Kidney epithelial cell (primary cell): Measurements from ENCODE around the gene MEP1A. TPM values are rescaled to one million over a fixed set of nuclear protein-coding genes. Genes with fewer than 3 reads are reported as not detected.

Experiments used
- DNase-seq: peaks from one replicate; pipeline ENCODE4 v3.0.0-alpha.2; 2010; ENCODE audit warnings: low read depth
- H3K27me3 ChIP-seq: 2 replicates; pipeline ENCODE4 v1.6.0; 2011; ENCODE audit warnings: low read length; ENCODE audit not compliant: control insufficient read depth, insufficient read depth
- H3K36me3 ChIP-seq: 2 replicates; pipeline ENCODE4 v1.5.1; 2011; ENCODE audit warnings: low read length; ENCODE audit not compliant: control insufficient read depth, insufficient read depth
- H3K4me3 ChIP-seq: 2 replicates; pipeline ENCODE4 v1.5.1; 2011; ENCODE audit warnings: low read depth, mild to moderate bottlenecking, control low read depth, low read length
- CTCF ChIP-seq: IDR thresholded peaks from 2 replicates; pipeline ENCODE4 v1.5.1; 2011; ENCODE audit warnings: mild to moderate bottlenecking, moderate library complexity, low read length, control low read depth, inconsistent platforms; ENCODE audit not compliant: insufficient read depth, poor library complexity, severe bottlenecking
- total RNA-seq: library from RNA; depleted of rRNA; stranded (reverse); fragments of >200 nt; gene quantifications from 2 replicates; pipeline ENCODE4 v1.2.3, GENCODE V29; 2015

The MEP1A gene
- total RNA-seq, 1 donor from 2014 or later = not detected

DNA sequence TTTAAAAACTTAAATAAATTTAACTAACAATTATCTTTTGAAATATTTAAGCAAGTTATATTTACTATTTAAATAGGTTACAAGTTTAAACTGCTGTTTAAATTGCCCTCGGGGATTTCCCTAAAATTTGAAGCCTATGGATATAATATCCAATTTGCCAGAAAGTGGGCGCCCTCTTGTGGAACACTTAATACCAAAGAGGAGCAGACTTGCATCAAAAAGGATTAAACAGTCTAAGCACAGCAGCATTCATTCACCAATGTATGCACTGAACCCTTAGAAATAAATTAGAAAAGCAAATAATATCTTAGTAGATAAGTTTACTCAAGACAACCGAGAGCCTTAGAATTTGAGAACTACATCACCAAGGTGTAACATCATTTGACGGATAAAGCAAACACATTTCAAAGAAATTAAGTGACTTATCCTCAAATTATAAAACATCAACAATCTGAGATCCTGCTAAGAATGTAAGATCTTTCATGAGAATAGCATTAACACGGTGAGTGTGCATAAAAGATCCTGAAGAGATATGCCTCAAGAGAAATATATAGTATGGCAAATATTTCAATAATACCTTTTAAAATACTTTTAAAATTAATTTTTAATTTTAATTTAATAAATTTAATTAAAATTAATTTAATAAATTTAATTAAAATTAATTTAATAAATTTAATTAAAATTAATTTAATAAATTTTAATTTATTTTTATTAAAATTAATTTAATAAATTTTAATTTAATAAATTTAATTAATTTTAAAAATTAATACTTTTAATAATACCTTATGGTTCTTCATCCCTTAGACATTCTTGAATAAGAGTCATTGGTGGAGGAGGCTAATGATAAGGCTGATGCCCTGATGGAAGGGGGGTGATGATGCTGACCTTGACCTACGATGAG lies 11.5 kb upstream of the MEP1A start:
- DNase-seq = no peak
- H3K36me3 ChIP-seq = no peaks in the 10 kb centered on the region
- no peaks in the 10 kb centered on the region for H3K27me3 ChIP-seq
- H3K4me3 ChIP-seq = no peak overlapping the region
- peak; percentile 83 for TF ChIP-seq CTCF

- Histone ChIP-seq H3K36me3 (no peaks in the 10 kb centered on the region), H3K4me3 (no peak overlapping the region), H3K27me3 (no peaks in the 10 kb centered on the region)
- no peak for TF ChIP-seq CTCF
- no peak for DNase-seq
Observed at GRCh38 chr6:46784535-46784934, 8.7 kb upstream of the MEP1A start.

GRCh38 chr6:46787871-46788540 lies 5.2 kb upstream of the MEP1A start:
- no peak for TF ChIP-seq CTCF
- H3K27me3 ChIP-seq = no peaks in the 10 kb centered on the region
- DNase-seq = no peak
- no peak overlapping the region for H3K4me3 ChIP-seq
- H3K36me3 ChIP-seq = no peaks in the 10 kb centered on the region

DNA sequence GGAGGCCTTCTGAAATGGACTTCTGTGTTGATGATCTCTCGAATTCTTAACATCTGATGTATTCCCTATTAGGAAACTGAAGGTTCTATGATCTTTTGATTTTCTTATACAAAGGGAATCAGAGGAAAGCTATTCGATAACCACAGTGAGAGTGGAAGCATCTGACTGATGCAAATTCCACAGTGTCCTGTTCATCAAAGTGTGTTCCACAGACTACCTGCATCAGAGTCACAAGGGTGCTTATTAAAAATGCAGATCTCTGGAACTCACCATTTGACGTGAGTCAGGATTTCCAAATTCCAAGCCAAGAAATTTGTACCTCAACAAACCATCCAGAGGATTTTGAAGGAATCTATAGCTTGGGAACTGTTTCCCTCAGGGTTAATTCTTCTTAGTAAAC lies 4.4 kb upstream of the MEP1A start:
- no peak for DNase-seq
- H3K36me3 ChIP-seq = no peaks in the 10 kb centered on the region

More for the DNA sequence above, 4.4 kb upstream of the MEP1A start:
- Histone ChIP-seq H3K4me3 (no peak overlapping the region), H3K27me3 (no peaks in the 10 kb centered on the region)
- TF ChIP-seq CTCF = no peak
